Mesendoderm (in vitro differentiated cells): Measurements from ENCODE around the gene IDS.
"Not testable (repeated sequence)": the region's sequence is repeated elsewhere in the genome, so short reads cannot be mapped to it uniquely, and the experiment has no call there.

Source experiments
- DNase-seq: peaks from one replicate; pipeline ENCODE4 v3.0.0; 2013
- H2AK5ac ChIP-seq: 2 replicates; pipeline ENCODE4 v1.6.1; 2013; ENCODE audit warnings: low read length, inconsistent platforms
- H2BK120ac ChIP-seq: 2 replicates; pipeline ENCODE4 v1.6.1; 2013; ENCODE audit warnings: low read depth, mild to moderate bottlenecking, low read length, moderate library complexity, mixed read lengths
- H2BK15ac ChIP-seq: replicated peaks from 2 replicates; pipeline ENCODE4 v1.6.1; 2013; ENCODE audit warnings: low read depth, mild to moderate bottlenecking, moderate library complexity
- H2BK5ac ChIP-seq: 2 replicates; pipeline ENCODE4 v1.6.1; 2013; ENCODE audit warnings: low read length, inconsistent platforms
- H3K18ac ChIP-seq: 2 replicates; pipeline ENCODE4 v1.6.1; 2013; ENCODE audit warnings: mild to moderate bottlenecking, low read length, mixed read lengths
- H3K23ac ChIP-seq: one replicate; pipeline ENCODE4 v1.6.1; 2013; ENCODE audit warnings: low read length
- H3K27ac ChIP-seq: 2 replicates; pipeline ENCODE4 v1.5.1; 2013; ENCODE audit warnings: low read depth, mild to moderate bottlenecking, inconsistent platforms, low read length, moderate library complexity
- H3K27me3 ChIP-seq: 2 replicates; pipeline ENCODE4 v1.6.1; 2013; ENCODE audit warnings: low read length, control low read depth, mild to moderate bottlenecking, inconsistent platforms; ENCODE audit not compliant: insufficient read depth, poor library complexity
- H3K36me3 ChIP-seq: 2 replicates; pipeline ENCODE4 v1.6.1; 2013; ENCODE audit warnings: low read length, inconsistent platforms; ENCODE audit not compliant: control insufficient read depth, insufficient read depth
- H3K4ac ChIP-seq: one replicate; pipeline ENCODE4 v1.6.1; 2013; ENCODE audit warnings: low read depth, mild to moderate bottlenecking, low read length, moderate library complexity
- H3K4me1 ChIP-seq: 2 replicates; pipeline ENCODE4 v1.6.1; 2013; ENCODE audit warnings: low read depth, low read length, inconsistent platforms; ENCODE audit not compliant: control insufficient read depth
- H3K4me2 ChIP-seq: 2 replicates; pipeline ENCODE4 v1.6.1; 2013; ENCODE audit warnings: low read length
- H3K4me3 ChIP-seq: 2 replicates; pipeline ENCODE4 v1.5.1; 2013; ENCODE audit warnings: mild to moderate bottlenecking, low read length
- H3K56ac ChIP-seq: one replicate; pipeline ENCODE4 v1.6.1; 2013; ENCODE audit warnings: low read length
- H3K79me1 ChIP-seq: 2 replicates; pipeline ENCODE4 v1.6.1; 2013; ENCODE audit warnings: low read length, inconsistent platforms
- H3K79me2 ChIP-seq: 2 replicates; pipeline ENCODE4 v1.6.1; 2013; ENCODE audit warnings: mild to moderate bottlenecking, low read length; ENCODE audit not compliant: control insufficient read depth, insufficient read depth
- H3K9ac ChIP-seq: 2 replicates; pipeline ENCODE4 v1.6.1; 2013; ENCODE audit warnings: low read length, inconsistent platforms
- H4K5ac ChIP-seq: one replicate; pipeline ENCODE4 v1.6.1; 2013; ENCODE audit warnings: low read length
- H4K8ac ChIP-seq: one replicate; pipeline ENCODE4 v1.6.1; 2013; ENCODE audit warnings: low read depth, mild to moderate bottlenecking, control low read depth, low read length, moderate library complexity
- WGBS: extraction: QIAGEN DNeasy Blood & Tissue Kit; methylation state at CpG from one replicate; pipeline ENCODE4 v1.1.7; 2013; ENCODE audit warnings: low lambda C conversion rate, missing lambda C conversion rate; ENCODE audit not compliant: insufficient coverage; ENCODE audit errors: extremely low coverage; 5-methylcytosine and 5-hydroxymethylcytosine counted together

The IDS gene

GRCh38 chrX:149547782-149548181 is 42.7 kb upstream of the IDS start:
- not testable (repeated sequence) for H2BK5ac ChIP-seq, H3K4me2 ChIP-seq, DNase-seq, H3K4me3 ChIP-seq, H3K4me1 ChIP-seq, H3K36me3 ChIP-seq, H2BK15ac ChIP-seq, H3K27me3 ChIP-seq, H3K56ac ChIP-seq, H3K23ac ChIP-seq, H3K9ac ChIP-seq, H2AK5ac ChIP-seq, H2BK120ac ChIP-seq, H3K79me2 ChIP-seq, H3K4ac ChIP-seq, H4K8ac ChIP-seq, H3K18ac ChIP-seq, H3K27ac ChIP-seq, H4K5ac ChIP-seq, H3K79me1 ChIP-seq
- no CpG with 5 or more reads among the region's 3 CpGs for WGBS

GRCh38 chrX:149546962-149547361 is 41.9 kb upstream of the IDS start:
- H3K9ac ChIP-seq, H3K4me3 ChIP-seq, H2AK5ac ChIP-seq, DNase-seq, H3K27me3 ChIP-seq, H3K4me1 ChIP-seq, H3K4me2 ChIP-seq, H3K79me2 ChIP-seq, H3K56ac ChIP-seq, H3K27ac ChIP-seq, H2BK5ac ChIP-seq, H4K8ac ChIP-seq, H3K36me3 ChIP-seq, H4K5ac ChIP-seq, H3K23ac ChIP-seq, H3K18ac ChIP-seq, H3K79me1 ChIP-seq, H2BK120ac ChIP-seq, H3K4ac ChIP-seq, H2BK15ac ChIP-seq: not testable (repeated sequence)
- no CpG with 5 or more reads among the region's 1 CpG for WGBS

- no CpG with 5 or more reads among the region's 29 CpGs for WGBS
- DNase-seq, result peak; percentile 67
Observed at GRCh38 chrX:149545545-149546543, 40.7 kb upstream of the IDS start.

DNA sequence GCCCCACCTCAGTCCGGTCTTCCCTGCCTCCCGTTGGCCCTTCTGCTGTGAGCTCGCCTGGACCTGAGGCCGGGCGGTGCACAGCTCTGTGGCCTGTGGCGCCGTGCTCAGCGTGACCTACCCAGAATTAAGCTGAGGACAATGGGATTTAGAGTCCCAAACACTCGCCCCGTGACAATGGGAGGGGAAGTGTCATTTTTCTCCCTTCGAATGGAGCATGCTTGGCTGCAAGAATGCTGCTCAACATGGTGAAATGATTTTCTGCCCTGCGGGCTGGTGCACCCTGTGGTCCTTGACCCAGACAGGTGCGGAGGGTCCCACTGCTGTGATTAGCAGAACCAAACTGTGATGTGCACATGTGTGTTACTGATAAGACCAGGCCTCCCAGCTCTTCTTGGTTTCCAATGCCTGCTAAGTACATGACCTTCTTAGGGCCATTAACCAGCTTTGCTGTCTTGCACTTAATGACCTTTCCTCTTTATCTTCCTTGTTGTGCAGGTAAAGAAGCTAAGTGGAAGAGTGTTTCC is 36.5 kb upstream of the IDS start:
- no peak overlapping the region for H2BK15ac ChIP-seq
- DNase-seq, result peak; percentile 19
- no peak overlapping the region for H3K27ac ChIP-seq
- H3K23ac ChIP-seq, result no peak overlapping the region
- H2BK5ac ChIP-seq, result no peak overlapping the region
- no peak overlapping the region for H3K18ac ChIP-seq
- no peak overlapping the region for H3K4ac ChIP-seq
- H4K5ac ChIP-seq, result no peak overlapping the region
- H2BK120ac ChIP-seq, result no peak overlapping the region
- peak overlapping the region; percentile 59 for H3K9ac ChIP-seq
- no CpG with 5 or more reads among the region's 13 CpGs for WGBS
- H3K4me2 ChIP-seq, result peak overlapping the region; percentile 80
- no peak overlapping the region for H4K8ac ChIP-seq
- no peak overlapping the region for H2AK5ac ChIP-seq
- H3K79me2 ChIP-seq, result no peaks in the 10 kb centered on the region
- peak overlapping the region; percentile 15 for H3K56ac ChIP-seq
- no peaks in the 10 kb centered on the region for H3K36me3 ChIP-seq
- no peak overlapping the region for H3K4me3 ChIP-seq
- H3K79me1 ChIP-seq, result no peaks in the 10 kb centered on the region
- H3K27me3 ChIP-seq, result no peaks in the 10 kb centered on the region
- no peaks in the 10 kb centered on the region for H3K4me1 ChIP-seq

More at GRCh38 chrX:149545545-149546543, 40.7 kb upstream of the IDS start:
- H2BK120ac ChIP-seq, H3K56ac ChIP-seq, H3K23ac ChIP-seq, H3K4ac ChIP-seq, H2AK5ac ChIP-seq, H3K9ac ChIP-seq, H4K8ac ChIP-seq, H3K36me3 ChIP-seq, H3K4me2 ChIP-seq, H3K79me1 ChIP-seq, H2BK5ac ChIP-seq, H3K18ac ChIP-seq, H2BK15ac ChIP-seq, H3K79me2 ChIP-seq, H3K4me1 ChIP-seq, H3K27me3 ChIP-seq, H3K4me3 ChIP-seq, H3K27ac ChIP-seq, H4K5ac ChIP-seq: not testable (repeated sequence)

- peak; percentile 94 for DNase-seq
- peak within 1 kb of the TSS; percentile 81 for H3K18ac ChIP-seq
- H3K4me2 ChIP-seq, result peak within 1 kb of the TSS; percentile 80
Observed at GRCh38 chrX:149540621-149541520, 35.8 kb upstream of the IDS start, which contains the start of gene EOLA1. TSS of gene EOLA1 (plus strand) at chrX:149541012. CDS start at chrX:149545631, 4,619 bp downstream.

More at GRCh38 chrX:149540621-149541520, 35.8 kb upstream of the IDS start, which contains the start of gene EOLA1:
- Histone ChIP-seq H3K79me1 (no peaks in the 10 kb centered on the region), H2BK120ac (no peak within 1 kb of the TSS), H4K5ac (no peak within 1 kb of the TSS), H2BK5ac (no peak within 1 kb of the TSS), H2BK15ac (no peak within 1 kb of the TSS), H3K79me2 (no peaks in the 10 kb centered on the region), H3K9ac (peak within 1 kb of the TSS; percentile 59), H3K36me3 (no peaks in the 10 kb centered on the region), H3K27me3 (no peaks in the 10 kb centered on the region), H3K4me1 (no peaks in the 10 kb centered on the region), H3K27ac (peak within 1 kb of the TSS; percentile 60), H3K4me3 (peak within 1 kb of the TSS; percentile 24), H2AK5ac (no peak within 1 kb of the TSS), H4K8ac (no peak within 1 kb of the TSS), H3K23ac (no peak within 1 kb of the TSS), H3K4ac (no peak within 1 kb of the TSS), H3K56ac (peak within 1 kb of the TSS; percentile 80)
- no CpG with 5 or more reads among the region's 71 CpGs for WGBS
